GM12873 (cell line): ENCODE data around the gene CHRNB4.

Experiments used
- CTCF ChIP-seq: IDR thresholded peaks from 2 replicates; pipeline ENCODE4 v1.5.1; 2012; ENCODE audit warnings: low read depth, mild to moderate bottlenecking, moderate library complexity, low read length, control low read depth; ENCODE audit not compliant: insufficient read depth; ENCODE audit errors: missing control alignments

The CHRNB4 gene

DNA sequence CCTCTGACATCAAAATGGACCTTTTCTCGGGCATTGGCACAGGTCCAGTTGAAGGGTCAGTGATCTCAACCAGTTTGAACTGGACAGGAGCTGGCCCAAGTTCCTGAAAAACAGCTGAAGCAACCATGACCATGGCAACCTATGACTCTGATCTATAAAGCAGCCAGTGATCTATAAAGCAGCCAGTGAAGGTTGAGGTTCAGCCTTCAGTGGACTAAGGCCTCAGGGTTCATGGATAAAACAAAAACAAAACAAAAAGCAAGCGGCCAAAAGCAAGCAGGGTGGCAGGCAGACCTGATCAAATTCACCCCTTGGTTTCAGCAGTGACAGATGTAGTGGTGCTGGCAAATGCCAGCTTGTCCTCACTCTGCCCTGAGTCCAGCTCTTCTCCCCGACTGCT is 10.0 kb upstream of the CHRNB4 start:
- no peak for TF ChIP-seq CTCF

DNA sequence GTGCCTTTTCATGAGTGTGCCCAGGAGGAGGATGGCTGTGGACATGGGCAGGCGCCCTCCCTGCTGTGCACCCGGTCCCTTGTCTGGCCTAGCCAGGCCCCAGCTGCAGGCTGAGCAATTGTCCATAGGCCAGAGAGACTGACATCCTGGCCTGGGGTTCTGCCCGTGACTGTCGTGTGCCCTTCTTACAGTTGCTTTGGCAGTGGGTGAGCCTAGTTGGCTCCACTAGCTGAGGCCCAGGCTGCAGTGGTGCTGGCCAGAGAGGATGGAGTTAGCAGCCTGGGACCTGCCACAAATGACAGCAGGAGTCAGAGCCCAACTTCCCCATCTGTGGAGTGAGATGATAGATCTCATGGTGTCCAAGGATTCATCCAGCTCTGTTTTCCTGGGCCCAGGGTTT is 9.0 kb upstream of the CHRNB4 start:
- TF ChIP-seq CTCF: no peak

GRCh38 chr15:78645009-78645408 is 4.0 kb upstream of the CHRNB4 start:
- TF ChIP-seq CTCF: no peak

DNA sequence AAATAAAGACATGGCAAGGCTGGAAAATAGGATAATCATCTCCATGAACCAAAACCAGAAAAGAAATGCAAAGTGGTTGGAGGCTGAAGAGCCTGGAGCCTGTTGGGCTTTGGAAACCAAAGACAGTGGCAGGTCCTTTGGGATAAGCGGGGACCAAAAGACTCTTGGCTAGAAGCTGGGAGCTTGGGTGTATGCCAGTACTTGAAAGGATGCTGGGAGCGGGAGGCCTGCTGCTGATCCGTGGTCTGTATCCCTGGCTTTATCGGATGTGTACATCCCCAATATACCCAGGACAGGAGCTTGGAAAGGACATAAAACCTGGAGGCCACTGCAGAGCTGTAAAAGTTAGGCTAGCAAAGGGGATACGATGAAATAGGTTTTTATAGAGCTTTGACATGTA is 1.3 kb upstream of the CHRNB4 start:
- TF ChIP-seq CTCF: no peak

GRCh38 chr15:78641749-78642275 is 802 bp upstream of the CHRNB4 start:
- no peak for TF ChIP-seq CTCF

DNA sequence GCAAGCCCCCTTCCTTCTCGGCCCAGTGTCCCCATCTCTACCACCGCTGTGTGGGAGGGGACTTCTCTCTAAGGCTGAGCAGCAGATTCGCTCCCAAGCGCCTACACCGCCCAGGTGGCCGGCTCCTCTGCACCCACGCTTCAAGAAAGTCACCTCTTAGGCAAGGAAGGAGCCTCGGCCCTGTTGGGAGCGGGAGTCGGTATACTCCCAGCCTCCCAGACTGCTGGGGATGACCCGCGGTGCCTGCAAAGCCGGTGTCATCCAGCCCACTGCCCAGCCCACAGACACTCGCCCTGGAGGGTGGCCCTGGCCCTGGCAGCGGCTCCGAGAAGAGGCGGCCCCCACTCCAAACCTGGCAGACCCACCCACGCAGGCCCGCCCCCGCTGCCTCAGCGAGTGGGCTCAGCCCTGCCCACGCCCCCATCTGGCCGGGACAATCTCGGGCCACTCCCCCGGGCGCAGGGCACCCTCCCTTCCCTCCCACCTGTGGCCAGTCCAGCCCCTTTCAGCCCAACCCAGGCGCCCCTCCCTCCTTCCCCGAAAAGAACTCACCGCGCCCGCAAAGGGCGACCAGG is 396 bp downstream of the CHRNB4 start:
- TF ChIP-seq CTCF: no peak

DNA sequence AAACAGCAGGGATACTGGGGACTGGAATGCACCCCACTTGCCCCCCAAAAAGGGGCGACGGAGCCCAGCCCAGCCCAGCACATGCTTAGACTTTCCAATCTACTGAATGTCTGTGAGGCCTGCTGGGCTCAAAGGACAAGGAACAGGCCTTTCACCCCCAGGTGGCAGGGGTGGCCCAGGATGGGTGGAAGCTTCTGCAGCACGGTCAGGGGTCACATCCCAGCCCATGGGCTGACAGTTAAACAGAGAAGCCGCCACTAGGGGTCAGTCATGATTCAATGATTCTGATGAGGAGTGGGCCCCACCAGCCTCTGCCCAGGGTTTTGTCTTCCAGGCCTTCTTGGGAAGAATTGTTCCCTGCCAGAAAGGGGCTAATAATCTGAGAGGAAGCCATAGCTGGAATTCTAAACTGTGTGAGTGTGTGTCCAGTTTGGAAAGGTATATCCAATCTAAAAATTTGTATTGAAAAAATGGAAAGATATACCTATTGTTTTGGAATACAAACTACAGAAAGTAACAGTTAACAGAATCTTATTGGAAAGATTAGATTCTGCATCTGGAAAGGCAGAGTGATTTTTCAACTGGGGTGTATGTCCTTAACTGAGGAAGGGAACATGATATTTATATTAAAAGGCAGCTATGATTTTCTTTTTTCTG is 2.2 kb downstream of the CHRNB4 start:
- peak; percentile 70 for TF ChIP-seq CTCF
